HG02840 (cell line): Measurements from ENCODE around the gene EIF4E1B.
A peak's percentile ranks its signal among the peaks of the same experiment; 100 is the strongest.

Experiments
- ATAC-seq: cut with Tn5 transposase; IDR thresholded peaks from one replicate; pipeline ENCODE4 v1.9.1; 2021; ENCODE audit warnings: mild to moderate bottlenecking, moderate library complexity, moderate number of reproducible peaks; ENCODE audit not compliant: unreplicated experiment, low FRiP score

The EIF4E1B gene

GRCh38 chr5:176660860-176661641, 30.6 kb downstream of the EIF4E1B start:
- peak; percentile 52 for ATAC-seq

GRCh38 chr5:176661676-176662075, 31.2 kb downstream of the EIF4E1B start:
- no peak for ATAC-seq

- ATAC-seq = no peak
Observed at GRCh38 chr5:176662371-176663333, 32.2 kb downstream of the EIF4E1B start.

GRCh38 chr5:176663566-176663965, 33.1 kb downstream of the EIF4E1B start:
- ATAC-seq = no peak

GRCh38 chr5:176664479-176664878, 34.0 kb downstream of the EIF4E1B start:
- no peak for ATAC-seq

- ATAC-seq = no peak
Observed at GRCh38 chr5:176664886-176665285, 34.4 kb downstream of the EIF4E1B start.

GRCh38 chr5:176665517-176665916, 35.0 kb downstream of the EIF4E1B start:
- no peak for ATAC-seq

GRCh38 chr5:176667637-176668036, 37.2 kb downstream of the EIF4E1B start:
- no peak for ATAC-seq

GRCh38 chr5:176670449-176670848, 40.0 kb downstream of the EIF4E1B start:
- no peak for ATAC-seq

GRCh38 chr5:176671399-176671798, 40.9 kb downstream of the EIF4E1B start:
- no peak for ATAC-seq

GRCh38 chr5:176671890-176672747, 41.6 kb downstream of the EIF4E1B start:
- no peak for ATAC-seq

GRCh38 chr5:176673651-176674583, 43.4 kb downstream of the EIF4E1B start:
- no peak for ATAC-seq

GRCh38 chr5:176674799-176675198, 44.3 kb downstream of the EIF4E1B start:
- no peak for ATAC-seq

- no peak for ATAC-seq
Observed at GRCh38 chr5:176675676-176676360, 45.3 kb downstream of the EIF4E1B start.

GRCh38 chr5:176676361-176676824, 45.9 kb downstream of the EIF4E1B start:
- ATAC-seq = no peak

- ATAC-seq = no peak
Observed at GRCh38 chr5:176677209-176677939, 46.9 kb downstream of the EIF4E1B start.

GRCh38 chr5:176678584-176678983, 48.1 kb downstream of the EIF4E1B start:
- no peak for ATAC-seq
